ENCODE measurements around the gene ADAR. TPM values are rescaled to one million over a fixed set of nuclear protein-coding genes. Genes with fewer than 3 reads are reported as not detected.
A peak's percentile ranks its signal among the peaks of the same experiment; 100 is the strongest.

Gene ADAR
- total RNA-seq, 2 experiments from 2014 or later, result 206 to 210 TPM

GRCh38 chr1:154571244-154571963 lies 36.6 kb downstream of the ADAR start:
- Histone ChIP-seq H3K27me3 (ENCODE audit: control insufficient read depth in 1 of 2, insufficient read depth in 2 of 2, low read length in 2 of 2) (peaks cover 22 to 23% of the 10 kb centered on the region in 2 experiments), H3K4me1 (ENCODE audit: insufficient read depth, low read length) (peaks cover 14% of the 10 kb centered on the region), H3K9me3 (ENCODE audit: control insufficient read depth in 1 of 2, insufficient read depth in 1 of 2, low read length in 2 of 2) (peaks cover 0 to 10% of the 10 kb centered on the region in 2 experiments), H3K4me3 (ENCODE audit: low read length) (no peak overlapping the region), H3K36me3 (ENCODE audit: insufficient read depth, low read length) (no peaks in the 10 kb centered on the region), H3K27ac (ENCODE audit: low read depth in 1 of 2, low read length in 2 of 2) (no peak overlapping the region)
- intact Hi-C loops (cut with DNase I, micrococcal nuclease), result no loop called here
- POLR2A ChIA-PET, result no interaction called here
- H3K36me3 Mint-ChIP-seq (ENCODE audit: low read depth), result no peaks in the 10 kb centered on the region
- no peak overlapping the region for H3K4me3 Mint-ChIP-seq
- DNase-seq (no peak), ATAC-seq (ENCODE audit: poor library complexity) (no peak)
- TF ChIP-seq CTCF (IDR thresholded peaks at IDR 0.05), result no peak
- peaks cover 44% of the 10 kb centered on the region for H3K27me3 Mint-ChIP-seq
- CTCF ChIA-PET, result no interaction called here
- no peaks in the 10 kb centered on the region for H3K9me3 Mint-ChIP-seq
- H3K27ac Mint-ChIP-seq, result no peak overlapping the region
- no peaks in the 10 kb centered on the region for H3K4me1 Mint-ChIP-seq (ENCODE audit: low read depth)

- Mint-ChIP-seq H3K36me3 (ENCODE audit: low read depth) (no peaks in the 10 kb centered on the region), H3K9me3 (no peaks in the 10 kb centered on the region), H3K4me1 (ENCODE audit: low read depth) (no peaks in the 10 kb centered on the region), H3K27ac (no peak overlapping the region), H3K27me3 (peaks cover 59% of the 10 kb centered on the region), H3K4me3 (no peak overlapping the region)
- H3K9me3 ChIP-seq (ENCODE audit: control insufficient read depth in 1 of 2, insufficient read depth in 1 of 2, low read length in 2 of 2), result peaks cover 0 to 10% of the 10 kb centered on the region in 2 experiments
- TF ChIP-seq CTCF (IDR thresholded peaks at IDR 0.05), result no peak
- ATAC-seq (ENCODE audit: poor library complexity) (peak; percentile 11), DNase-seq (no peak)
- H3K36me3 ChIP-seq (ENCODE audit: insufficient read depth, low read length), result no peaks in the 10 kb centered on the region
- H3K27me3 ChIP-seq (ENCODE audit: control insufficient read depth in 1 of 2, insufficient read depth in 2 of 2, low read length in 2 of 2), result peaks cover 27 to 28% of the 10 kb centered on the region in 2 experiments
- intact Hi-C loops (cut with DNase I, micrococcal nuclease), result no loop called here
- no peak overlapping the region for H3K27ac ChIP-seq (ENCODE audit: low read depth in 1 of 2, low read length in 2 of 2)
- ChIA-PET POLR2A (interaction anchor here (0.5 to 2.0 kb wide), 3 partner anchors 9 to 170 kb away, joined by 3 to 8 read pairs (median 4); no protein-coding TSS in a partner anchor), CTCF (no interaction called here)
- H3K4me3 ChIP-seq (ENCODE audit: low read length), result no peak overlapping the region
- H3K4me1 ChIP-seq (ENCODE audit: insufficient read depth, low read length), result peaks cover 11% of the 10 kb centered on the region
Observed at GRCh38 chr1:154568157-154568815, 39.7 kb downstream of the ADAR start.

- H3K4me3 ChIP-seq (ENCODE audit: low read length), result no peak within 1 kb of the TSS
- H3K9me3 ChIP-seq (ENCODE audit: control insufficient read depth in 1 of 2, insufficient read depth in 1 of 2, low read length in 2 of 2), result peaks cover 0 to 10% of the 10 kb centered on the region in 2 experiments
- ATAC-seq (ENCODE audit: poor library complexity), result peak; percentile 97
- H3K27ac Mint-ChIP-seq, result no peak within 1 kb of the TSS
- H3K4me3 Mint-ChIP-seq, result no peak within 1 kb of the TSS
- H3K4me1 Mint-ChIP-seq (ENCODE audit: low read depth), result no peaks in the 10 kb centered on the region
- H3K27ac ChIP-seq (ENCODE audit: low read depth in 1 of 2, low read length in 2 of 2), result no peak within 1 kb of the TSS
- peaks cover 11% of the 10 kb centered on the region for H3K4me1 ChIP-seq (ENCODE audit: insufficient read depth, low read length)
- no peaks in the 10 kb centered on the region for H3K36me3 Mint-ChIP-seq (ENCODE audit: low read depth)
- CTCF ChIA-PET, result no interaction called here
- TF ChIP-seq CTCF (IDR thresholded peaks at IDR 0.05), result no peak
- intact Hi-C loops (cut with DNase I, micrococcal nuclease), result no loop called here
- H3K27me3 ChIP-seq (ENCODE audit: control insufficient read depth in 1 of 2, insufficient read depth in 2 of 2, low read length in 2 of 2), result peaks cover 27 to 28% of the 10 kb centered on the region in 2 experiments
- H3K9me3 Mint-ChIP-seq, result no peaks in the 10 kb centered on the region
- DNase-seq, result peak; percentile 37 to 88 (median 65)
- peaks cover 59% of the 10 kb centered on the region for H3K27me3 Mint-ChIP-seq
- H3K36me3 ChIP-seq (ENCODE audit: insufficient read depth, low read length), result no peaks in the 10 kb centered on the region
- POLR2A ChIA-PET, result interaction anchor here (0.5 to 2.0 kb wide), 3 partner anchors 8 to 171 kb away, joined by 3 to 8 read pairs (median 4); no protein-coding TSS in a partner anchor
Observed at GRCh38 chr1:154567386-154568156, 40.4 kb downstream of the ADAR start, which contains the start of gene CHRNB2. Gene CHRNB2, plus strand, starts transcription at chr1:154567778. Its CDS starts 267 bp downstream, at chr1:154568045.

Data from CD4-positive, alpha-beta T cell (primary cell).